K562 (cell line): ENCODE results near the gene PIGX. TPM values are rescaled to one million over a fixed set of nuclear protein-coding genes. Genes with fewer than 3 reads are reported as not detected.

Experiments used
- ATAC-seq: fragments of 200-7000 bp; cut with Tn5 transposase; 3 replicates; pipeline ENCODE4 v1.9.1; 2020; ENCODE audit warnings: moderate library complexity
- BruUV-seq: library from RNA; stranded (reverse); fragments of 400-500 nt; replicated peaks from 2 replicates; lab custom pipeline; 2021; lab: Mats Ljungman, UMichigan
- CTCF ChIA-PET: fragments of 300-600 bp; formaldehyde crosslinking; extraction: SDS; loops from one replicate; lab custom pipeline; 2021; ENCODE audit warnings: low intra/inter-chr PET ratio; lab: Yijun Ruan, JAX
- POLR2A ChIA-PET: fragments of 300-600, 350-650 bp; sonication (Branson Sonifier 250); formaldehyde crosslinking; extraction: SDS; loops from one replicate; lab custom pipeline; 2021; ENCODE audit warnings: antibody characterized with exemption, inconsistent platforms; lab: Yijun Ruan, JAX
- DNase-seq, 4 experiments: peaks; one replicate each; pipeline versions ENCODE4 v3.0.0 to v3.0.0-alpha.2; 2011 to 2018; ENCODE audit warnings: low spot score in 3 of 4, mixed read lengths in 3 of 4; ENCODE audit errors: extremely low read depth in 1 of 4
- FAIRE-seq: peaks from 2 replicates; lab custom pipeline; 2011; peaks lifted over from hg19 to GRCh38; lab: Jason Lieb, UNC
- H2AFZ ChIP-seq: 2 replicates; pipeline ENCODE4 v1.6.0; 2011; ENCODE audit warnings: low read depth, low read length, control low read depth, inconsistent platforms
- H3K27ac ChIP-seq: fragments of 200-600 bp; 3 replicates; pipeline ENCODE4 v1.8.0; 2011; ENCODE audit warnings: low read depth, mild to moderate bottlenecking, control low read depth, inconsistent platforms, low read length, moderate library complexity, mixed read lengths; ENCODE audit errors: extremely low read depth
- H3K27me3 ChIP-seq, 2 experiments: fragments of 300-600 bp in 1 of 2; 2 replicates in 1 of 2; 3 replicates in 1 of 2; pipeline versions ENCODE4 v1.6.0 to v1.8.0; 2011; ENCODE audit warnings: inconsistent platforms in 2 of 2, low read length in 2 of 2, mild to moderate bottlenecking in 1 of 2, mixed read lengths in 1 of 2, moderate library complexity in 1 of 2; ENCODE audit not compliant: control insufficient read depth in 2 of 2, insufficient read depth in 2 of 2
- H3K36me3 ChIP-seq: fragments of 300-600 bp; 3 replicates; pipeline ENCODE4 v1.8.0; 2011; ENCODE audit warnings: mild to moderate bottlenecking, low read length, inconsistent platforms; ENCODE audit not compliant: control insufficient read depth, insufficient read depth
- H3K4me1 ChIP-seq, 2 experiments: fragments of 200-600 bp in 1 of 2; replicated peaks in 1 of 2; 2 replicates in 1 of 2; 3 replicates in 1 of 2; pipeline versions ENCODE4 v1.5.1 to v1.8.0; 2011; ENCODE audit warnings: inconsistent platforms in 2 of 2, low read length in 2 of 2, mild to moderate bottlenecking in 1 of 2, mixed read lengths in 1 of 2, moderate library complexity in 1 of 2; ENCODE audit not compliant: control insufficient read depth in 2 of 2, insufficient read depth in 2 of 2
- H3K4me2 ChIP-seq: 2 replicates; pipeline ENCODE4 v1.6.1; 2011; ENCODE audit warnings: low read length, control low read depth, inconsistent platforms, mixed read lengths; ENCODE audit not compliant: insufficient read depth
- H3K4me3 ChIP-seq: fragments of 200-600 bp; sonication (generic), shearing (Covaris generic); 2 replicates; pipeline ENCODE4 v1.5.1; 2016; ENCODE audit warnings: control low read depth, inconsistent platforms
- H3K79me2 ChIP-seq: fragments of 200-600 bp; 3 replicates; pipeline ENCODE4 v1.8.0; 2011; ENCODE audit warnings: low read length, inconsistent platforms; ENCODE audit not compliant: control insufficient read depth, insufficient read depth
- H3K9ac ChIP-seq, 2 experiments: 2 replicates each; pipeline versions ENCODE4 v1.6.0 to v1.6.1; 2011; ENCODE audit warnings: low read depth in 2 of 2, low read length in 2 of 2, control low read depth in 1 of 2, inconsistent platforms in 1 of 2, mild to moderate bottlenecking in 1 of 2, mixed read lengths in 1 of 2; ENCODE audit not compliant: insufficient read depth in 1 of 2
- H3K9me1 ChIP-seq: one replicate; pipeline ENCODE4 v1.6.0; 2011; ENCODE audit warnings: inconsistent platforms, mild to moderate bottlenecking, low read length, moderate library complexity; ENCODE audit not compliant: control insufficient read depth, insufficient read depth
- H3K9me3 ChIP-seq: replicated peaks from 2 replicates; pipeline ENCODE4 v1.5.1; 2011; ENCODE audit warnings: low read depth, low read length, inconsistent platforms; ENCODE audit not compliant: control insufficient read depth, insufficient read depth
- H4K20me1 ChIP-seq: replicated peaks from 2 replicates; pipeline ENCODE4 v1.6.1; 2011; ENCODE audit warnings: low read length, inconsistent platforms, mixed read lengths; ENCODE audit not compliant: control insufficient read depth, insufficient read depth
- CHD1 ChIP-seq: fragments of 200-600 bp; sonication (generic); IDR thresholded peaks from one replicate; pipeline ENCODE4 v1.6.1; 2012; ENCODE audit warnings: mild to moderate bottlenecking, moderate library complexity, low read length, inconsistent platforms
- E2F5 ChIP-seq: sonication (generic); formaldehyde crosslinking; IDR thresholded peaks from 2 replicates; pipeline ENCODE4 v1.8.0; 2022; ENCODE audit warnings: mild to moderate bottlenecking, missing genetic modification reagents
- FOXP1 ChIP-seq: sonication (generic); formaldehyde crosslinking; IDR thresholded peaks from 2 replicates; pipeline ENCODE4 v1.8.0; 2022; ENCODE audit warnings: mild to moderate bottlenecking, missing genetic modification reagents
- GABPA ChIP-seq: fragments of 200-800 bp; sonication (Bioruptor generic); conservative IDR thresholded peaks from 2 replicates; pipeline ENCODE4 v1.6.1; 2016; ENCODE audit warnings: low read depth, missing genetic modification characterization, missing compliant biosample characterization
- KAT7 ChIP-seq: sonication (generic); formaldehyde crosslinking; IDR thresholded peaks from 2 replicates; pipeline ENCODE4 v1.8.0; 2022; ENCODE audit warnings: missing genetic modification reagents, mild to moderate bottlenecking, borderline replicate concordance
- KDM1A ChIP-seq, 2 experiments: fragments of 450-650 bp; IDR thresholded peaks; 2 replicates each; pipeline ENCODE4 v1.6.1; 2016; ENCODE audit warnings: mild to moderate bottlenecking in 2 of 2
- MAFG ChIP-seq: fragments of 450-650 bp; conservative IDR thresholded peaks from 2 replicates; pipeline ENCODE4 v1.6.1; 2016; ENCODE audit warnings: missing genetic modification characterization, missing compliant biosample characterization
- POLR2G ChIP-seq: fragments of 200-400 bp; formaldehyde crosslinking; IDR thresholded peaks from 2 replicates; pipeline ENCODE4 v1.6.1; 2017; ENCODE audit warnings: low read depth, mild to moderate bottlenecking, antibody characterized with exemption, low read length, moderate library complexity
- PTTG1 ChIP-seq: fragments of 450-650 bp; IDR thresholded peaks from 2 replicates; pipeline ENCODE4 v1.6.1; 2016; ENCODE audit warnings: low read depth, mild to moderate bottlenecking, missing genetic modification characterization, missing compliant biosample characterization
- RB1 ChIP-seq: fragments of 450-650 bp; IDR thresholded peaks from 2 replicates; pipeline ENCODE4 v1.6.1; 2017; ENCODE audit warnings: low read depth, mild to moderate bottlenecking
- ZNF263 ChIP-seq: sonication (generic); formaldehyde crosslinking; IDR thresholded peaks from 2 replicates; pipeline ENCODE4 v1.8.0; 2022; ENCODE audit warnings: mild to moderate bottlenecking, missing genetic modification reagents, borderline replicate concordance
- ZNF766 ChIP-seq: fragments of 200-800 bp; sonication (Bioruptor generic); conservative IDR thresholded peaks from 2 replicates; pipeline ENCODE4 v1.6.1; 2016; ENCODE audit warnings: missing genetic modification characterization, missing compliant biosample characterization
- WGBS: fragments of 100-300 bp; shearing (Covaris generic); methylation state at CpG from one replicate; pipeline ENCODE4 v1.1.6; 2016; ENCODE audit warnings: low coverage, mixed read lengths; ENCODE audit not compliant: insufficient coverage; ENCODE audit errors: missing lambda C conversion rate; 5-methylcytosine and 5-hydroxymethylcytosine counted together
- in situ Hi-C: fragments of 300-500 bp; cut with MboI; formaldehyde crosslinking; loops from 4 replicates; pipeline ENCODE4 v1.15.0; 2018; ENCODE audit warnings: inconsistent platforms, mixed read lengths
- intact Hi-C: fragments of 100-400 bp; cut with micrococcal nuclease; formaldehyde crosslinking; loops from 2 replicates; pipeline ENCODE4 v1.14.2; 2022
- polyA plus RNA-seq, 8 experiments: library from polyadenylated mRNA; depleted of rRNA in 4 of 8; stranded (reverse) in 5 of 8; unstranded in 3 of 8; fragments of >200 nt; fragmentation: Nextera tagmentation in 2 of 8; fragmentation: Illumina TruSeq in 1 of 8; extraction: Ambion mirVana in 2 of 8; extraction: Trizol in 1 of 8; gene quantifications; 2 replicates each; pipeline versions ENCODE4 v1.2.1 to v1.2.3, GENCODE V29; 2011 to 2014; ENCODE audit warnings: inconsistent platforms in 1 of 8, missing spikeins in 1 of 8
- total RNA-seq, 7 experiments: library from RNA; depleted of rRNA in 6 of 7; stranded (reverse); fragments of >200 nt in 6 of 7; fragmentation: Illumina TruSeq in 2 of 7; extraction: Trizol in 2 of 7; gene quantifications; 2 replicates each; pipeline versions ENCODE4 v1.2.1 to v1.2.3, GENCODE V29; 2011 to 2021; ENCODE audit warnings: low replicate concordance in 1 of 7
- TF ChIP-seq, protein P1 (sequence below): fragments of 450-650 bp; IDR thresholded peaks from 2 replicates; pipeline ENCODE4 v1.6.1; 2016
- TF ChIP-seq, protein P2 (sequence below), 2 experiments: IDR thresholded peaks; 2 replicates each; pipeline ENCODE4 v1.6.1; 2011; ENCODE audit warnings: borderline replicate concordance in 1 of 2, control low read depth in 1 of 2, low read depth in 1 of 2, low read length in 1 of 2, mild to moderate bottlenecking in 1 of 2, mixed read lengths in 1 of 2, moderate library complexity in 1 of 2; ENCODE audit not compliant: insufficient read depth in 1 of 2, insufficient read length in 1 of 2, poor library complexity in 1 of 2, severe bottlenecking in 1 of 2; ENCODE audit errors: extremely low read depth in 1 of 2
- TF ChIP-seq, protein P3 (sequence below), 2 experiments: fragments of 450-650 bp in 1 of 2; sonication (generic) in 1 of 2; formaldehyde crosslinking in 1 of 2; IDR thresholded peaks in 1 of 2; conservative IDR thresholded peaks in 1 of 2; 2 replicates each; pipeline versions ENCODE4 v1.6.1 to v1.8.1; 2016 to 2023; ENCODE audit warnings: mild to moderate bottlenecking in 2 of 2, moderate library complexity in 2 of 2, inconsistent platforms in 1 of 2, missing genetic modification reagents in 1 of 2

The PIGX gene
- total and polyA plus RNA-seq, 9 of the 15 experiments (the other 6 are each of a cell fraction or from before 2014, with no cell fraction given): 3.7 to 36.3 (median 26.9) TPM

DNA sequence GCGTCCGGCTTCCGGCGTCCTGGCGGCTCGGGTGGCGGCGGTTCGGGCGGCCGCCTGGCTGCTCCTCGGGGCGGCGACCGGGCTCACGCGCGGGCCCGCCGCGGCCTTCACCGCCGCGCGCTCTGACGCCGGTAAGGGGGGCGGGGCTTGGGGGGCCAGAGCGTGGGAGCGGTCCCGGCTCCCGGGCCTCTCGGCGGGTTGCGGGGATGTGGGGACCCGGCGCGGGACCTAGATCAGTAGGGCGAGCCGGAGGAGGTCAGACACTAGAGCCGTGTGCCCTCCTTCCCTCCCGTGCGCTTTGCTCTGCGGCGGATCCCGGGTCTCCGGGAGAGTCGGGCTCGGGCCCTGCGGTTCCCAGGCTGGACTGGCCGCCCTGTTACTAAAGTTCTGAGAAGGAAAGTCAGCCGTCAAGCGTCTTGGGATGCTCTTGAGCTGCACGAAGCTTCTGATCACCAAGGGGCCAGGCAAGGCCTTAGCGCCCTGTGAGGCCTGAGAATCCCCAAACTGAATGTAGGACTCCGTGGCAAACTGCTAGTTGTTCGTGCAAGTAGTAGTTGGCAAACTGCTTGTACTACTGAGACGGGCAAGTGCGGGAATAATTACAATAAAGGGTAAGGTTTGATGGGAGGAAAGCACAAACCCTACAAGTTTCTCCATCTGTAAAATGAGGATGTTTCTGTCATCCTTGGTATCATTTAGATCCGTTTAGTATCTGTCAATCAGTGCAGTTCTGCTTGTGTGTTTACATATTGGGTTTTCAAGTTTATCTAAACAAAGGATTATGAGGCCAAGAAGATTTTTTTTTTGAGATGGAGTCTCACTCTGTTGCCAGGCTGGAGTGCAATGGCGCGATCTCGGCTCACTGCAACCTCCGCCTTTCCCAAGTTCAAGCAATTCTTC lies 587 bp downstream of the PIGX start:
- H3K9me1 ChIP-seq: no peaks in the 10 kb centered on the region
- no peaks in the 10 kb centered on the region for H3K27me3 ChIP-seq
- peak overlapping the region; percentile 69 to 99 for H3K9ac ChIP-seq
- H3K79me2 ChIP-seq: peaks cover 10% of the 10 kb centered on the region
- ChIA-PET POLR2A (interaction anchor here (0.6 to 1.6 kb wide), 5 partner anchors 13 to 994 kb away, joined by 3 to 6 read pairs (median 3); partner anchors contain the start of gene PAK2), CTCF (no interaction called here)
- TSS peak; percentile 80 for BruUV-seq
- no peaks in the 10 kb centered on the region for H3K36me3 ChIP-seq
- FAIRE-seq (peak; percentile 37), ATAC-seq (peak; percentile 82), DNase-seq (peak in 2 of 4 experiments; percentile 85)
- H3K4me2 ChIP-seq: peak overlapping the region; percentile 94
- 7% methylated on average over 52 of the region's 64 CpGs for WGBS
- H3K9me3 ChIP-seq: no peaks in the 10 kb centered on the region
- H3K4me3 ChIP-seq: peak overlapping the region; percentile 58
- peak overlapping the region; percentile 70 for H3K27ac ChIP-seq
- intact Hi-C loops (loop anchor here (10.0 kb wide), 1 partner anchor 232 kb away; the partner anchor contains the start of gene NCBP2), in situ Hi-C loops (no loop called here)
- no peaks in the 10 kb centered on the region for H4K20me1 ChIP-seq
- H3K4me1 ChIP-seq: peaks cover 10 to 21% of the 10 kb centered on the region in 2 experiments
- peak overlapping the region; percentile 85 for H2AFZ ChIP-seq
- TF ChIP-seq FOXP1 (CRISPR knock-in tag) (peak; percentile 48; the same call in 1 of the 2 replicates), CHD1 (no peak), MAFG (no peak), RB1 (0 out of 2 replicates have a peak, but pooled peaks have one; percentile 12), ZNF263 (CRISPR knock-in tag) (peak; percentile 17; the same call in 1 of the 2 replicates), KAT7 (CRISPR knock-in tag) (peak; percentile 91; the same call in 1 of the 2 replicates), ZNF766 (CRISPR knock-in tag) (0 out of 2 replicates have a peak, but pooled peaks have one; percentile 7), GABPA (tag) (peak; percentile 6), E2F5 (CRISPR knock-in tag) (no peak), PTTG1 (tag) (no peak), POLR2G (peak; percentile 9), KDM1A (IDR thresholded peaks at IDR 0.05) (peak in 1 of 2 experiments; percentile 12; a peak in 1 of 4 replicates)
- TF ChIP-seq, protein P1, sequence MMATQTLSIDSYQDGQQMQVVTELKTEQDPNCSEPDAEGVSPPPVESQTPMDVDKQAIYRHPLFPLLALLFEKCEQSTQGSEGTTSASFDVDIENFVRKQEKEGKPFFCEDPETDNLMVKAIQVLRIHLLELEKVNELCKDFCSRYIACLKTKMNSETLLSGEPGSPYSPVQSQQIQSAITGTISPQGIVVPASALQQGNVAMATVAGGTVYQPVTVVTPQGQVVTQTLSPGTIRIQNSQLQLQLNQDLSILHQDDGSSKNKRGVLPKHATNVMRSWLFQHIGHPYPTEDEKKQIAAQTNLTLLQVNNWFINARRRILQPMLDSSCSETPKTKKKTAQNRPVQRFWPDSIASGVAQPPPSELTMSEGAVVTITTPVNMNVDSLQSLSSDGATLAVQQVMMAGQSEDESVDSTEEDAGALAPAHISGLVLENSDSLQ: peak; percentile 59
- TF ChIP-seq, protein P2, sequence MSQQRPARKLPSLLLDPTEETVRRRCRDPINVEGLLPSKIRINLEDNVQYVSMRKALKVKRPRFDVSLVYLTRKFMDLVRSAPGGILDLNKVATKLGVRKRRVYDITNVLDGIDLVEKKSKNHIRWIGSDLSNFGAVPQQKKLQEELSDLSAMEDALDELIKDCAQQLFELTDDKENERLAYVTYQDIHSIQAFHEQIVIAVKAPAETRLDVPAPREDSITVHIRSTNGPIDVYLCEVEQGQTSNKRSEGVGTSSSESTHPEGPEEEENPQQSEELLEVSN (IDR thresholded peaks at IDR 0.05; ENCODE audit: borderline replicate concordance in 1 of 2, extremely low read depth in 1 of 2, insufficient read depth in 1 of 2, insufficient read length in 1 of 2, low read depth in 1 of 2, low read length in 1 of 2, poor library complexity in 1 of 2, severe bottlenecking in 1 of 2): peak; percentile 7 to 43
- TF ChIP-seq, protein P3, sequence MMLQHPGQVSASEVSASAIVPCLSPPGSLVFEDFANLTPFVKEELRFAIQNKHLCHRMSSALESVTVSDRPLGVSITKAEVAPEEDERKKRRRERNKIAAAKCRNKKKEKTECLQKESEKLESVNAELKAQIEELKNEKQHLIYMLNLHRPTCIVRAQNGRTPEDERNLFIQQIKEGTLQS (IDR thresholded peaks at IDR 0.05): no peak
- TF ChIP-seq, protein P3 (CRISPR knock-in tag; conservative IDR thresholded peaks at IDR 0.05): no peak
